MCF 10A (cell line): Measurements from ENCODE around the gene DDX21. TPM values are rescaled to one million over a fixed set of nuclear protein-coding genes. Genes with fewer than 3 reads are reported as not detected.

Experiments used
- BruUV-seq: library from RNA; stranded (reverse); fragments of 400-500 nt; replicated peaks from 2 replicates; lab custom pipeline; 2021; lab: Mats Ljungman, UMichigan
- CTCF ChIA-PET: fragments of 300-600 bp; sonication (Branson Sonifier 250); formaldehyde crosslinking; extraction: SDS; loops from one replicate; lab custom pipeline; 2021; ENCODE audit warnings: antibody characterized with exemption, inconsistent platforms; lab: Yijun Ruan, JAX
- POLR2A ChIA-PET: fragments of 300-600, 350-650 bp; sonication (Branson Sonifier 250); formaldehyde crosslinking; extraction: SDS; loops from one replicate; lab custom pipeline; 2020; ENCODE audit warnings: antibody characterized with exemption, inconsistent platforms; lab: Yijun Ruan, JAX
- DNase-seq: peaks from one replicate; pipeline ENCODE4 v3.0.0-alpha.2; 2018; ENCODE audit not compliant: unreplicated experiment
- H3K27ac Mint-ChIP-seq: one replicate; pipeline ENCODE4 v1.8.0; 2022; ENCODE audit warnings: mild to moderate bottlenecking, low read depth, mixed read lengths; ENCODE audit not compliant: unreplicated experiment
- H3K27me3 Mint-ChIP-seq: one replicate; pipeline ENCODE4 v1.8.0; 2022; ENCODE audit warnings: mixed read lengths; ENCODE audit not compliant: insufficient read depth, unreplicated experiment
- H3K36me3 Mint-ChIP-seq: one replicate; pipeline ENCODE4 v1.8.0; 2022; ENCODE audit warnings: mild to moderate bottlenecking, moderate library complexity, mixed read lengths; ENCODE audit not compliant: insufficient read depth, unreplicated experiment
- H3K4me1 Mint-ChIP-seq: one replicate; pipeline ENCODE4 v1.8.0; 2022; ENCODE audit warnings: mixed read lengths; ENCODE audit not compliant: insufficient read depth, unreplicated experiment
- H3K4me3 Mint-ChIP-seq: one replicate; pipeline ENCODE4 v1.8.0; 2022; ENCODE audit warnings: mild to moderate bottlenecking, moderate library complexity, mixed read lengths; ENCODE audit not compliant: unreplicated experiment
- H3K9me3 Mint-ChIP-seq: one replicate; pipeline ENCODE4 v1.8.0; 2022; ENCODE audit warnings: mixed read lengths; ENCODE audit not compliant: unreplicated experiment
- intact Hi-C: fragments of 100-400 bp; cut with micrococcal nuclease; formaldehyde crosslinking; loops from 2 replicates; pipeline ENCODE4 v1.14.1; 2022
- total RNA-seq: library from RNA; stranded (reverse); gene quantifications from 2 replicates; pipeline ENCODE4 v1.2.3, GENCODE V29; 2022
- TF ChIP-seq, protein P1 (sequence below): fragments of 200-600 bp; IDR thresholded peaks from one replicate; pipeline ENCODE4 v1.8.0; 2022; ENCODE audit warnings: antibody characterized with exemption, mild to moderate bottlenecking; ENCODE audit not compliant: unreplicated experiment

Gene DDX21
- total RNA-seq, 1 experiment from 2014 or later, result 216 TPM

DNA sequence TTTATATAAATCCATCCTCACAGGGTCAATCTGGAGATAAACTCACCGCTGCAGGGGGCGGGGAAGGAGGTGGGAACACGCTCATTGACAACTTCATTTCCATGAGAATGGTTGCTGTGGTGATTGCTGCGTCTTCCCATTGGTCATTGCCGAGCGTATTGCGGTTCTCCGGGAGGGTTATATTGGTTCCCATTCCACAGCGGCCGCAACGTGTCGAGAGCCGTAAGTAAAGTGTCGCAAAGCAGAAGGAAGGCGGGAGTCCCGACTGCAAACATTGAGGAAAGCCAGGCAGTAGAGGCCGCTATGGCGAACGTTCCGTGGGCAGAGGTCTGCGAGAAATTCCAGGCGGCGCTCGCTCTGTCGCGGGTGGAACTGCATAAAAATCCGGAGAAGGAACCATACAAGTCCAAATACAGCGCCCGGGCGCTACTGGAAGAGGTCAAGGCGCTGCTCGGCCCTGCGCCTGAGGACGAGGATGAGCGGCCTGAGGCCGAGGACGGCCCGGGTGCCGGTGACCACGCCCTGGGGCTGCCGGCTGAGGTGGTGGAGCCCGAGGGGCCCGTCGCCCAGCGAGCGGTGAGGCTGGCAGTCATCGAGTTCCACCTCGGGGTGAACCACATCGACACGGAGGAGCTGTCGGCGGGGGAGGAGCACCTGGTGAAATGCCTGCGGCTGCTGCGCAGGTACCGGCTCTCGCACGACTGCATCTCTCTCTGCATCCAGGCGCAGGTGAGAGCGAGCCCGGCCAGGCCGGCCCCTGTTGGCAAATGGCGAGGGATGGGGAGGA lies 32.8 kb downstream of the DDX21 start, which contains the start of gene KIFBP:
TSS of gene KIFBP (plus strand) at position 274 of the 787 bp plus-strand sequence. CDS start at position 304, 30 bp downstream.
- Mint-ChIP-seq H3K27me3 (no peaks in the 10 kb centered on the region), H3K36me3 (peaks cover 30% of the 10 kb centered on the region), H3K27ac (peak within 1 kb of the TSS; percentile 97), H3K9me3 (no peaks in the 10 kb centered on the region), H3K4me1 (peaks cover 24% of the 10 kb centered on the region), H3K4me3 (peak within 1 kb of the TSS; percentile 98)
- TF ChIP-seq, protein P1, sequence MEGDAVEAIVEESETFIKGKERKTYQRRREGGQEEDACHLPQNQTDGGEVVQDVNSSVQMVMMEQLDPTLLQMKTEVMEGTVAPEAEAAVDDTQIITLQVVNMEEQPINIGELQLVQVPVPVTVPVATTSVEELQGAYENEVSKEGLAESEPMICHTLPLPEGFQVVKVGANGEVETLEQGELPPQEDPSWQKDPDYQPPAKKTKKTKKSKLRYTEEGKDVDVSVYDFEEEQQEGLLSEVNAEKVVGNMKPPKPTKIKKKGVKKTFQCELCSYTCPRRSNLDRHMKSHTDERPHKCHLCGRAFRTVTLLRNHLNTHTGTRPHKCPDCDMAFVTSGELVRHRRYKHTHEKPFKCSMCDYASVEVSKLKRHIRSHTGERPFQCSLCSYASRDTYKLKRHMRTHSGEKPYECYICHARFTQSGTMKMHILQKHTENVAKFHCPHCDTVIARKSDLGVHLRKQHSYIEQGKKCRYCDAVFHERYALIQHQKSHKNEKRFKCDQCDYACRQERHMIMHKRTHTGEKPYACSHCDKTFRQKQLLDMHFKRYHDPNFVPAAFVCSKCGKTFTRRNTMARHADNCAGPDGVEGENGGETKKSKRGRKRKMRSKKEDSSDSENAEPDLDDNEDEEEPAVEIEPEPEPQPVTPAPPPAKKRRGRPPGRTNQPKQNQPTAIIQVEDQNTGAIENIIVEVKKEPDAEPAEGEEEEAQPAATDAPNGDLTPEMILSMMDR, result peak; percentile 26
- DNase-seq, result peak; percentile 98
- ChIA-PET CTCF (interaction anchor here (0.6 to 4.2 kb wide), 11 partner anchors 12 to 521 kb away, joined by 3 to 32 read pairs (median 3); no protein-coding TSS in a partner anchor), POLR2A (interaction anchor here (0.6 to 3.4 kb wide), 10 partner anchors 8 to 136 kb away, joined by 3 to 38 read pairs (median 5); partner anchors contain the start of gene DDX21)
- intact Hi-C loops, result no loop called here
- BruUV-seq, result TSS peak; percentile 14

DNA sequence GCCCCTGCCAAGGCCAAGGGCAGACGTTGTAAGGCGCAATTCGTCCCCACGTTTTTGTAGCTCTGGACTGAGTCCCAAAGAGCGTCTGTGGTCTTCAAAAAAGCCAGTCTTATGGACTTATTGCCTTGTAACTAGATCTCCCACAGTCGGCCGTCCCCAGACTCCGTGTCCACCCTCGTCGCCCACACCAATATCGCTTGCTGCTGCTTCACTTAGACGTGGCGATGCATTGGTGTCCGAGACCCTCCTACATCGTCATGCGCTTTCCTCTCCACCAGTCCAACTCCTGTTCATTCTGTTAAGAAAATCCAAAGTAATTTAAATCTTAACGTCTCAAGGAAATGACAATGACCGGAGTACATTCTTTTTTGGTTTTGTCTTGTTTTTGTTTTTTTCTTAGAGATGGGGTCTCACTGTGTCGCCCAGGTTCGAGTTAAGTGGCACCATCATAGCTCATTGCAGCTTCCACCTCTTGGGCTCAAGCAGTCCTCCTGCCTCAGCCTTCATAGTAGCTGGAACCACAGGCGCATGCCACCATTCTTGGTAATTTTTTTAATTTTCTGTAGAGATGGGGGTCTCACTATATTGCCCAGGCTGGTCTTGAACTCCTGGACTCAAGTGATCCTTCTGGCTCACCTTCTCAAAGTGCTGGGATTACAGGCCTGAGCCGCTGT lies 33.5 kb downstream of the DDX21 start:
- peaks cover 24% of the 10 kb centered on the region for H3K4me1 Mint-ChIP-seq
- H3K9me3 Mint-ChIP-seq, result no peaks in the 10 kb centered on the region
- intact Hi-C loops, result no loop called here
- ChIA-PET CTCF (interaction anchor here (0.6 to 4.2 kb wide), 7 partner anchors 11 to 522 kb away, joined by 3 to 32 read pairs (median 4); no protein-coding TSS in a partner anchor), POLR2A (interaction anchor here (0.6 to 3.4 kb wide), 7 partner anchors 9 to 228 kb away, joined by 3 to 38 read pairs (median 3); partner anchors contain the start of gene DDX21)
- no peaks in the 10 kb centered on the region for H3K27me3 Mint-ChIP-seq
- H3K27ac Mint-ChIP-seq, result peak overlapping the region; percentile 97
- no peak for DNase-seq
- H3K4me3 Mint-ChIP-seq, result peak overlapping the region; percentile 98
- TF ChIP-seq, protein P1, result no peak
- BruUV-seq, result no TSS peak
- H3K36me3 Mint-ChIP-seq, result peaks cover 23% of the 10 kb centered on the region

DNA sequence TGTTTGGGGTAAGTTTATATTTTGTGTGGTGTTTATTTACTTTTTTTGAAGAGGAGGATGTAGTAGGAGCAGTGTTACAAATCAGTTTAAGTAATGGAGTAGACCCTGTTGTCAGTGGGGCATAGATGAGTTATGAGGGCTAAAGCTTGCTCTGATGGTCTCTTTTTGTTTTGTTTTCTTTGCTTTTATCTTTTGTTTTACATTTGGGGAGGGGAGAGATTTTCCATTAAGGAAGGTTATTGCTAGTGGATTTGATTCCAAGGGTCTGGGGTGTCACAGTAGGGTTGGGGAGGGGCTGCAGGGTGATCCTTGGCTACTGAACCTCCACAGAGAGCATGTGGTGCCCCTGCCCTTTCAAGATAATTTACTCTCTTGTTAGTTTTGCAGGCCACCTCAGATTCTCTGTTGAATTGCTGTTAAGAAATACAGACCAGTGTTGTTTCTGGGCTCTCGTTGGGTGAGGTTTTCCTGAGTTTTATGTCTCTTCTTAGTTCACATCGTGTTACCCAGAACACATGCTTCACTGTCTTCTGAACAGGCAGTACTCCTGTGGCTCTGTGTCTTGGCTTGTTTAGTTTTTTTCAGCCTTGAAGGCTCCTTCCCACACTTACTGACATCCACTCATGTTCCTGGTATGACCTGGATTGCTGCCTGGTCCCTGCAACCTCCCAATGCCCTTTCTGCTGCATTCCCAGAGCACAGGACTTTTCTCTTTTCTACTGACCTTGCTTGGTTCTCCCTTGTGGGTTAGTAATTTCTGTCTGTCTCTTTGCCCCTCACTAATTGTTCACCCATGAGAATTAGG lies 36.9 kb downstream of the DDX21 start:
- intact Hi-C loops, result no loop called here
- H3K27me3 Mint-ChIP-seq, result no peaks in the 10 kb centered on the region
- peak overlapping the region; percentile 83 for H3K27ac Mint-ChIP-seq
- BruUV-seq, result no TSS peak
- POLR2A ChIA-PET, result interaction anchor here (0.6 to 1.2 kb wide), 4 partner anchors 36 to 444 kb away, joined by 3 to 4 read pairs (median 4); partner anchors contain the start of gene DDX21
- H3K4me3 Mint-ChIP-seq, result peak overlapping the region; percentile 10
- DNase-seq, result peak; percentile 52
- peaks cover 31% of the 10 kb centered on the region for H3K4me1 Mint-ChIP-seq
- TF ChIP-seq, protein P1, result no peak
- CTCF ChIA-PET, result interaction anchor here (0.9 kb wide), 2 partner anchors 12 to 101 kb away, joined by 3 read pairs; no protein-coding TSS in a partner anchor
- H3K36me3 Mint-ChIP-seq, result peaks cover 16% of the 10 kb centered on the region
- no peaks in the 10 kb centered on the region for H3K9me3 Mint-ChIP-seq
